ENCODE results near the gene ERP44.
A peak's percentile ranks its signal among the peaks of the same experiment; 100 is the strongest.
"Not testable (repeated sequence)": the region's sequence is repeated elsewhere in the genome, so short reads cannot be mapped to it uniquely, and the experiment has no call there.

ERP44 gene

DNA sequence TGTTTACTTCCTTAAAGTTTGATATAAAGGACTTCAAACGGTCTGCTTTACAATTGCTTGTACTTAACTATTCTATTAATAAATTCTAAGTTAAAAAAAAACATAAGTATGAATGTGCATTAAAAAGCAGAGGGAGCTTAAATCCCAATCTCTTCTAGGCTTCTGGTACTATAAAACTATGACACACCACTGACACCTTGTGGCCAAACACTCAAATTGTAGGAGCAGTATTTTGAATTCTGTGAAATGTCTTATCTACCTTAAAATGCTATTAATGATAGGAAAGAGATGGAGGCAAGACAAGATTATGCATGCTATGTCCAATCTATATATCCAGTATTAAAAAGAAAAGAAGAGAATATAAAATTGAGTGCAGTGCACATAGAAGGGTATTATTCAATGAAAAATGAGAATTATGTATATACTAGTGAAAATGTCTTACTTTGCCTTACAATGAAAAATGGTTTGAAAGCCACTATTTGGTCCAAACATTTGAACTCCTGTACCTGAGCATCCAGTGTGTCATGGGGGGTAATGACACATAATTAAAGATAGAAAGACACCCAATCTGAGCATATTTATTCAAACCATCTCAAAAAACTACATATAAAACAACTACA, 87.6 kb downstream of the ERP44 start:
- DNase-seq (ENCODE audit: low spot score), result peak; percentile 84

DNA sequence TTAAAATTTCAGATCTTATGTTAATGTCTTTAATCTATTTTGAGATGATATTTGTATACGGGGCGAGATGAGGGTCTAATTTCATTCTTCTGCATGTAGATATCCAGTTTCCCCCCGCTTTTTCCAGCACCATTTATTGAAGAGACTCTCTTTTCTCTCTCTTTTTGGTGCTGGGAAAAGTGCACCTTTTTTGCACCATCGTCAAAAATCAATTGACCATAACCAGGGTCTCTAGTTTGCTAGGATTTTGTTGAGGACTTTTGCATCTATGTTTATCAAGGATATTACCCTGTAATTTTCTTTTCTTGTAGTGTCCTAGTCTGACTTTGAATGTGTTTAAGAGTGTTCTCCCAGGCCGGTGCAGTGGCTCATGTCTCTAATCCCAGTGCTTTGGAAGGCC, 99.0 kb downstream of the ERP44 start:
- DNase-seq (ENCODE audit: low spot score), result no peak

DNA sequence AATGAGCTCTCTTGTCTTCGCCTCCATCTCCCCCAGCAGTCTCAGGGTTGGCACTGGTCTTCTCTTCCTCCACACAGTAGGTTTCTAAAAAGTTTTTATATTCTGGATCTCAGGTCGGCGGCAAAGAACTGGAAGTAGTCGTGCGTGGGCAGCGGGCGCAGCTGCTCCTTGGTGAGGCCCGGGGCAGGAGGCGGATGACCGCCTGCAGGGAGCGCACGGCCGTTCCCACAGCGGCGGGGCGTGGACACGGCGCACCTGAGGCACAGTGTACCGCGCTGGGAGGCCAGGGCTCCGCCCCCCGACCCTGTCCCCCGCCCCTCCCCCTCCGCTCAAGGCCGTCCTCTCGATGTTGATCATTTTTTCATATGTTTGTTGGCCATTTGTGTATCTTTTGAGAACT, 99.9 kb downstream of the ERP44 start:
- DNase-seq (ENCODE audit: low spot score), result no peak

DNA sequence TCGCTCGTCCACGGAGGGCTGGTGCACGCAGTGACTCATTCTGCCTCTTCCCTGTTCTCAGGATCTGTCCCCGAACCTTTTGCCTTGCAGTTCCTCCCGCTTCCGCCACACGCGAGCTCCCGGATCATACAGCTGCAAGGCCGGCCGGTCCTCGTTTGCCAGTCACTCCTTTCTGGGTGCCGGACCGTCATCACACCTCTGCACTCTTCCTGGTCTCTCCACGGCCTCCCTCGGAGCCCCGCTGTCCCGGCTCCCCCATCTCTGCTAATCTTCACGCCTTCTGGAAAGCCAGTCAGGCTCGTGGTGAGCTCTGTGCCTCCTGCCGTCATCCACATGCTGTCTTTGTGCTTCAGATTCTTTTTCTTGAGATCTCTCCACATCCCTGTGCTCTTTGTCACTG, 100.5 kb downstream of the ERP44 start:
- no peak for DNase-seq (ENCODE audit: low spot score)

DNA sequence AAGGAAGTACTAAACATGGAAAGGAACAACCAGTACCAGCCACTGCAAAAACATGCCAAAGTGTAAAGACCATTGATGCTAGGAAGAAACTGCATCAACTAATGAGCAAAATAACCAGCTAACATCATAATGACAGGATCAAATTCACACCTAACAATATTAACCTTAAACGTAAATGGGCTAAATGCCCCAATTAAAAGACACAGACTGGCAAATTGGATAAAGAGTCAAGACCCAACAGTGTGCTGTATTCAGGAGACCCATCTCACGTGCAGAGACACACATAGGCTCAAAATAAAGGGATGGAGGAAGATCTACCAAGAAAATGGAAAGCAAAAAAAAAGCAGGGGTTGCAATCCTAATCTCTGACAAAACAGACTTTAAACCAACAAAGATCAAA, 108.3 kb downstream of the ERP44 start:
- DNase-seq (ENCODE audit: low spot score), result not testable (repeated sequence)

GRCh38 chr9:99986642-99987041, 112.2 kb downstream of the ERP44 start:
- DNase-seq (ENCODE audit: low spot score), result no peak

GRCh38 chr9:99980598-99980997, 118.2 kb downstream of the ERP44 start:
- no peak for DNase-seq (ENCODE audit: low spot score)

DNA sequence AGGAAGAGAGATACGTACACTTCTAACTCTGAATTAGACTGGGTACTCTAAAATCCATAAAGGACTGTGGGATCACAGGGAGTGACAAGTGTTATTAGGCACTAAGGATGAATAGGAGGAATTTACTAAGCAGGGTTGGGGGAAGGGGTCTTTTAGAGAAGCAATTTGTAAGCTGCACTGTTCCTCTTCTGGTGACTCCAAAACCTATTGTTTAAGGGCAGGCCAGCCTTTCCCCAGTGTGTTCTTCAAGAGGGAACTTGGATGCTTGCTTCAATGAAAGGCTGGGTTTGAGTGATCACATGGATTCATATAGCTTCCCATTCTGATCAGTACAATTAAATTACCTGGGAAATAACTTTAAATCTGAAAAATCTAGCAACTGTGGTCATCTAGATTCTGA, 120.6 kb downstream of the ERP44 start:
- no peak for DNase-seq (ENCODE audit: low spot score)

DNA sequence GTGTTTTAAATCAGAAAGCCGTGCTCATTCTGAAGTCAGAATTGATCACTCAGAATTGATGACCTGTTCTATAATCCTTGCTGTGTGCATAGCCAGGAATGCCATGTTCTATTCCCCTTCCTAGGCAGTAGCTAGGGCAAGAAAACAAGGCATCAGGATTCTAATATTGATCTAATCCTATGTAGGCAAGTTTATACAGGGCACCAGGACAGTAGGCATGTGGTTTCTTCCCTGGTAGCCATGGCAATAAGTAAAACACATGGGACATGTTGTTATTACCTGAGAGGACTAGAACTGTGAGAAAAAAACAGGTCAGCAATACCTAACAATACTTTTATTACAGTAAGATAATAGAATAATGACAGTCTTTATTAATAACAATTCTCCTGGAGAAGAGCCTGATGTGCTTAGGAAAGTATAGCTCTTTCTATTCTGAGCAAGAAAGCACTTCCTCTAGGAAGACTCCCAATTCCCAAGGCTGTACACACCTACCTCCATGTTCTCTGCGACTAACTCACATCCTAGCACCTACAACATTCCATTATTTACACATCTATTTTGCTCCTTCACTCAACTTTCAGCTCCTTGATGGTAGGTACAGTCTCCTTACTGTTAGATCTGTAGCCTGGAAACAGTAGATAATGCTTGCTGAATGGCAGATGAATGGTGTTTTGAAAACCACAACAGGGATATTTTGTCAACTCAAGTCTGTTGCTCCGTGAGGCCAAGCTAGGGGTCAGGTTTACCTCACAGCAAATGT, 121.6 kb downstream of the ERP44 start:
- no peak for DNase-seq (ENCODE audit: low spot score)

DNA sequence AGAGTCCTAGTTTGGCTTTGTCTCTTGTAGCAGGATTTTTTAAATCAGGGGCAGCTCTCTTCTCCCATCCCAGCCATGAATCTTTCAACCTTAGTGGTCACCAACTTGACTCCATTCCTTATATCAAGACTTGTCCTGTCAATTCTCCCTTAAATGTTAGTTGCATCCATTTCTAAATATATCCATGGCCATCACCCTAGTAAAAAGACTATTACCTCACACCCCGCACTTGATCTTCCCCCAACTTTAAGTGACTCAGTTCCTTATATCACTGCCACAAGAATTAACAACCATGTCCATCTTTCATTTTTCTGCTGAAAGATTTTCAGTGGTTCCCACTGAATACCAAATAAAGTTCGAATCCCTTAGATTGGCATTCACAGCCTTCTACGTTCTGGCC, 125.3 kb downstream of the ERP44 start:
- no peak for DNase-seq (ENCODE audit: low spot score)

DNA sequence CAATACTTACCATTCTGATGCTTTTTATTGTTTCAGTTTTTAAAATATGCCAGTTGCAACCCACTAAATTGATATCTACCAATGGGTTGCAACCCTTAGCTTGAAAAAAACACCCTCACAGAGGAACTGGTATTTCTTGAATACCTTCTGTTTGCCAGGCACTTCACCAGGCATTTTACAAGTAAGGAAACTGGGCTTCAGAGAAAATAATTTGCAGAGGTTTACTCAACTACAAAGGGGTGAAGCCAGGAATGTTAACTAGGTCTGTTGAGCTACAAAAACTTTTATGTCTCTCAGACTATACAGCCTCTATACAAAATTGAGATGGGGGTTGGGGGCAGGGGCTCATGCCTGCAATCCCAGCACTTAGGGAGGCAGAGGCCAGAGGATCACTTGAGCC, 127.4 kb downstream of the ERP44 start:
- DNase-seq (ENCODE audit: low spot score), result no peak

DNA sequence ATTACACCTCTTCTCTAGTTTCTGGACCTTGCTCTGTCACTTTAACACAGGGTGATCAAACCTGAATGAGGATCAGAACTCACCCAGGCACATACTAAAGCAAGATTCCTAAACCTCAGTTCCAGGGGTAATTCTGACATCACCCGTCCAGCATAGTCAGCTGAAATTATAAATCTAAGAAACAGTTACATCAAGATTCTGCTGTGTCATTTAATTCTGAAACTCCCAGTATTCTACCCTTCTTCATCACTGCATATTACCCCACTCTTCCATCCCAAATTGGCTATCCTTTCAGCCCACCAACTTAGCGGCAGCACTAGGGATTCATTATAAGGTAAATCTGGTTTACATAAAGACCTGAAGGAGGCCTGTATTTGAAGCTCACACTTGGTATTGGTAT, 128.3 kb downstream of the ERP44 start:
- no peak for DNase-seq (ENCODE audit: low spot score)

GRCh38 chr9:99967457-99967856, 131.3 kb downstream of the ERP44 start:
- no peak for DNase-seq (ENCODE audit: low spot score)

- DNase-seq (ENCODE audit: low spot score), result no peak
Observed at GRCh38 chr9:99966716-99967115, 132.1 kb downstream of the ERP44 start.

- DNase-seq (ENCODE audit: low spot score), result no peak
Observed at GRCh38 chr9:99966001-99966400, 132.8 kb downstream of the ERP44 start.

- no peak for DNase-seq (ENCODE audit: low spot score)
Observed at GRCh38 chr9:99964336-99964735, 134.5 kb downstream of the ERP44 start.

DNA sequence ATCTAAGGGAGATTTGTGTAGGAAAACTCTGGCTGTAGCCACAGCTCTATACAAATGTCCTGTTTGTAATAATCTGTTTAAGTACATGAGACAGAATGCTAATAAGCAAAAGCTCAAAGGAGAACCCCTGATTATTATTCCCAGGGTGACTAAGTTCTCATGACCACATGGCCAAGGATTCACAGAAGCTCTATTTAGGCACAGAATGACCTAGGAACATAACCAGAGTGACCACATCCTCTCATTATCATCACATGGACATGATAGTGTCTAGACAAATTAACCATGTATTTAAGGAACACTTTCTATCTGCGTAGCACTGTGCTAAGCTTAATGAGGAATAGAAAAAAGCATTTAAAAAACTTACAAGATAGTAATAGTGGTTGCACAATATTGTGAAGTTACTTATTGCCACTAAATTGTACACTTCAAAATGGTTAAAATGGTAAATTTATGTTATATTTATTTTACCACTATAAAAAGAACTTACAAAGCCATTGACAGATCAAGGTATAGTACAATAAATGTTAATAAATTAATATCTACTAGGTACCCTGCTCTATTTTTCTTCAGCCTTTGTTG, 136.0 kb downstream of the ERP44 start:
- DNase-seq (ENCODE audit: low spot score), result no peak

GRCh38 chr9:99955606-99956005, 143.2 kb downstream of the ERP44 start:
- DNase-seq (ENCODE audit: low spot score), result no peak

DNA sequence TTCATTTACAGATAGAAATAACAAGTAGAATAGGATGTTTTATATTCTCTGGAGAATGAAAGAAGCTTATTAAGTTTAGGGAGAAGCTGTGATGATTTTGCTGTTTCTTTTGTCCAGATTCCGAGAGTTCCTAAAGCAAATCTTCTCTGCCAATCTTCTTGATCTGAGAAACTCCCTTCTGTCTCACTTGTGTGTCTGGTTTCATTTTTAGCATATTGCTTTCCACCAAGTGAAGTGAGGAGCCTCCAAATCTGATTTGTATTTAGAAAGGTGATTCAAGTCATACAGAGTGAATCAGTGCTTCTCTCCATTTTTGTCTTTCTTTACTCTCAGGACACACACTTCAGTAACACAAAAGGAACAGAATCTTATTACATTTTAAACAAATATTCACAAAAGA, 144.0 kb downstream of the ERP44 start:
- no peak for DNase-seq (ENCODE audit: low spot score)

- no peak for DNase-seq (ENCODE audit: low spot score)
Observed at GRCh38 chr9:99953861-99954507, 144.8 kb downstream of the ERP44 start.

DNA sequence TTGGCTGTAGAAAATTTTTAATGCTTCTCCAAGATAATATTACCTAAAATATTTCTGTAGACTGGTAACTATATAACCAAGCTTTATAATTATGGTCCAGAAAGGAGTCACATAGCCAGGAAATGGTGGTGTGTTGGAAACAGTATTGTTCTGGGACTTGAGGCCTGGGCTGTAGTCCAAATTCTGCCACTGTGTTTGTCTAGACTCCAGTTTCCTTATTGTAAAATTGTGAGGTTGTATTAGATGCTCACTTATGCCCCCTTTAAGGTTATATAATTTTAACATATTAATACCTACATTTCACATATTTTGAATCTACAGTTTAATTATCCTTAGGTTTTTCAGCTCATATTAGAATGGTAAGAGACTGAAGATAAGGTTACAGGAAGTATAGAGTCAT, 149.9 kb downstream of the ERP44 start:
- no peak for DNase-seq (ENCODE audit: low spot score)

- no peak for DNase-seq (ENCODE audit: low spot score)
Observed at GRCh38 chr9:99948482-99948881, 150.3 kb downstream of the ERP44 start.

- no peak for DNase-seq (ENCODE audit: low spot score)
Observed at GRCh38 chr9:99947395-99947794, 151.4 kb downstream of the ERP44 start.
